GM12864 (cell line): ENCODE measurements around the gene MT1G.

Source experiments
- DNase-seq: peaks from one replicate; pipeline ENCODE4 v3.0.0-alpha.2; 2011; ENCODE audit warnings: low read depth
- H3K4me3 ChIP-seq: 2 replicates; pipeline ENCODE4 v1.5.1; 2011; ENCODE audit warnings: mild to moderate bottlenecking, low read depth, low read length, control low read depth
- TF ChIP-seq, protein P1 (sequence below): IDR thresholded peaks from 2 replicates; pipeline ENCODE4 v1.5.1; 2011; ENCODE audit warnings: low read depth, mild to moderate bottlenecking, moderate library complexity, low read length, control low read depth, inconsistent platforms; ENCODE audit errors: missing control alignments

The MT1G gene

DNA sequence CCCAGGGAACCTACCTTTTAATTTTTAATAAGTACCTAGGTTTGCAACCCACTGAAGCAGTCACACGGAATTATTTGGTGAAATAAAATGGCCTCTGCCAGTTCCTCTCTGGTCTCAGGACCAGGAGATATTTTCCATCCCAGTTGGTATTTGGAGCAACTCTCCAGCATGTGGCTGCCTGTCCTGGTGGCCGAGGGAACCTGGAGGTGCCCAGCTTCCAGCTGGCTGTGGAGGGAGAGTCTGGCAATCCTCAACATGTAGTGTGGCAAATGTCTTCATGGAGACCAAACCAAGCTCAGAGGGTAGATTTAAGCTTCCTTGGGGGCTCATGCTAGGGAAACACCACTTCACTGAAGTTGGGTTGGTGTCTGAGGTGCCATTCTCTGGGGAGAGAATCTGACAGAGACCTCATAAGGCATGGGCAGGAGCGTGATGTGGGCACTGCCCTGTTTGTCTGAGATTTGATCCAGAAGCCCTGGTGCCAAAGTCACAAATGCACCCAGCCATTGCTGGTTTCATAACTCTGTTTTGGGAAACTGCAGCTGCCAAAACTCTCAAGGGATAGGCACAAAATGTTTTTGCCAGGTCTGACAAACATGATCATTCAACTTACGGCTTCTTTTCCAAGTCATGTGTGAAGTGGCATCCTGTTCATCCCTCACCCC, 17.2 kb upstream of the MT1G start:
- no peak overlapping the region for H3K4me3 ChIP-seq
- TF ChIP-seq, protein P1, sequence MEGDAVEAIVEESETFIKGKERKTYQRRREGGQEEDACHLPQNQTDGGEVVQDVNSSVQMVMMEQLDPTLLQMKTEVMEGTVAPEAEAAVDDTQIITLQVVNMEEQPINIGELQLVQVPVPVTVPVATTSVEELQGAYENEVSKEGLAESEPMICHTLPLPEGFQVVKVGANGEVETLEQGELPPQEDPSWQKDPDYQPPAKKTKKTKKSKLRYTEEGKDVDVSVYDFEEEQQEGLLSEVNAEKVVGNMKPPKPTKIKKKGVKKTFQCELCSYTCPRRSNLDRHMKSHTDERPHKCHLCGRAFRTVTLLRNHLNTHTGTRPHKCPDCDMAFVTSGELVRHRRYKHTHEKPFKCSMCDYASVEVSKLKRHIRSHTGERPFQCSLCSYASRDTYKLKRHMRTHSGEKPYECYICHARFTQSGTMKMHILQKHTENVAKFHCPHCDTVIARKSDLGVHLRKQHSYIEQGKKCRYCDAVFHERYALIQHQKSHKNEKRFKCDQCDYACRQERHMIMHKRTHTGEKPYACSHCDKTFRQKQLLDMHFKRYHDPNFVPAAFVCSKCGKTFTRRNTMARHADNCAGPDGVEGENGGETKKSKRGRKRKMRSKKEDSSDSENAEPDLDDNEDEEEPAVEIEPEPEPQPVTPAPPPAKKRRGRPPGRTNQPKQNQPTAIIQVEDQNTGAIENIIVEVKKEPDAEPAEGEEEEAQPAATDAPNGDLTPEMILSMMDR = no peak
- no peak for DNase-seq

DNA sequence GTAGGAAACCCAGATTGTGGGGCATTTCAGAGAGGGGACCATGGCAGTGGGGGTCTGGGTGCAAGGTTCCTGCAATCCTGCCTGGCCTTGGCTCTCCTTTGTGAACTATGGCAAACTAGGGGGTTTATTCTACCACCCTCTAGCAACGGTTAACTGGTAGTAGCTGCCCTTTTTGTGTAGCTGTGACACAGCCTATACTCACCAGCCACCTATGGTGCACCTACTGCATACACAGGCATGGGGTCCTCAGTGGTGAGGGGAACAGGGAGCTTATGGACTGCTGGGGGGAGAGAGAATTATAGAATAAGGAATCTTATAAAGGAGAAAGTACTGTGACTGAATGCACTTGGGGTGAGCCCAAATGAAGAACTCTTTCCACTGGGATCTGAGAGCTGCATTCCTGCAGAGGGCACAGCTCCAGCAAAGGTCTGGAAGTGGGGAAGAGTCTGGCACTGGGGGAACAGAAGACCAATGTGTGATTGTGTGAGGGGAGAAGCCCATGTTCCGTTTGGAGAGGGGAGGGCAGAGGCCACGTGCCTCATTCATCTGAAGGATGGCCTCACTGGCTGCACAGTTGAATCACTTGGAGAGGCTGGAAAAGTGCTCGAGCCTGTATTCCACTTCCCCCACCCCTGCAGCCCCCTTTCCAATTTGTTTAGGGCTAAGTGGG, 16.5 kb upstream of the MT1G start:
- TF ChIP-seq, protein P1 = no peak
- no peak overlapping the region for H3K4me3 ChIP-seq
- DNase-seq = no peak

DNA sequence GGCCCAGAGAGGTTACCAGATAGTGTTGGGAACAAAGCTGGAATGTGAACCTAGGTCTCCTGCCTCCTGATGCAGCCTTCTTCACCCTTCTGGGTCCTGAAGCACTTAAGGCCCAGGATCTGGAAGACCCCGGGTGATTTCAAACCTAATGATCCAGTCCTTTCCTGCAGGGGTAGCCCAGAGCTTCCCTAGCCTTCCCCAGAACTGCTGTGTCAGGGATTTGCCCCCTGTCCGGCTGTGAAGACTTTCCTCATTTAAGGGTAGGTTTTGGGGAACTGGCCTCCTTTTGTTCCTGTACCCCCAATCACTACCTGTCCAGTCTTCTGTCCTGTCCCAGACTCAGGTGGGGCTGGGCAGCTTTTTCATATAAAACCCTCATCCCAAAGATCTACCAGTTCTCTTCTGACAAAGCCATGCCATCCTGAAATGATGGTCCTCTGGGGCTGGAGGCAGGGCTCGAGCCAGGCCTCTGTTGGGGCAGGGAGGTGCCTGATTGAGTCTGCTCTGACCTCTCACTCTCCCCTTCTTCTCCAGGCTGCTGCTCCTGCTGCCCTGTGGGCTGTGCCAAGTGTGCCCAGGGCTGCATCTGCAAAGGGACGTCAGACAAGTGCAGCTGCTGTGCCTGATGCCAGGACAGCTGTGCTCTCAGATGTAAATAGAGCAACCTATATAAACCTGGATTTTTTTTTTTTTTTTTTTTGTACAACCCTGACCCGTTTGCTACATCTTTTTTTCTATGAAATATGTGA, 15.7 kb upstream of the MT1G start:
- DNase-seq = no peak
- no peak overlapping the region; the same call in 1 of the 2 replicates for H3K4me3 ChIP-seq
- TF ChIP-seq, protein P1 = no peak

DNA sequence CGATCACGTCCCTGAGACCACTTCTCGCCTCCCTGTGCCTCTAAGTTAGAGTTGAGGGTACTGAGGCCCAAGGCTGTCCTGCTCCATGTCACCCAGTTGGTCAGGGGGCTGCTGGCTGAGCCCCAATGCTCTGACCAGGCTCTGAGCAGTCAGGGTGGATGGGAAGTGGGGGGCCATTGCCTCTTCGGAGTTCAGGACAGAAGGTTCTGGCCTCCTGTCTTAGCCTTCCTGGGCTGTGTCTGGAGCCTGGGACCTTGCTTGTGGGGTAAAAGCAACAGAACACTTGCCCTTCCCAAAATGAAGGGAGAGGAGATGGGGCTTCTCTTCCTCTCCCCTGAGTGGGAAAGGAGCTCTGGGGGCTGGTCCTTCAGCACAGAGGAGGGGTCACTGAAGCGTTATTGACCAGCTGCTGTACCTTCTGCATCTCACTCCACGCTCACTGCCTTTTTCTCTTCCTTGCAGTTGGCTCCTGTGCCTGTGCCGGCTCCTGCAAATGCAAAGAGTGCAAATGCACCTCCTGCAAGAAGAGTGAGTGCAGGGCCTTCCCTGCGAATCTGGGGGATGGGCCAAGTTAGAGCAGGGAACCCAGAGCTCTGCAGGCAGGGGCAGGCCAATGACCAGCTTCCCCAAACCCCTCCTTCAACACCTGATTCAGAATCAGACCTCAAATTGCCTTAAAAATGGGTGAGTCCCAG, 15.0 kb upstream of the MT1G start:
- no peak for DNase-seq
- TF ChIP-seq, protein P1 = no peak
- H3K4me3 ChIP-seq = peak overlapping the region; percentile 64

DNA sequence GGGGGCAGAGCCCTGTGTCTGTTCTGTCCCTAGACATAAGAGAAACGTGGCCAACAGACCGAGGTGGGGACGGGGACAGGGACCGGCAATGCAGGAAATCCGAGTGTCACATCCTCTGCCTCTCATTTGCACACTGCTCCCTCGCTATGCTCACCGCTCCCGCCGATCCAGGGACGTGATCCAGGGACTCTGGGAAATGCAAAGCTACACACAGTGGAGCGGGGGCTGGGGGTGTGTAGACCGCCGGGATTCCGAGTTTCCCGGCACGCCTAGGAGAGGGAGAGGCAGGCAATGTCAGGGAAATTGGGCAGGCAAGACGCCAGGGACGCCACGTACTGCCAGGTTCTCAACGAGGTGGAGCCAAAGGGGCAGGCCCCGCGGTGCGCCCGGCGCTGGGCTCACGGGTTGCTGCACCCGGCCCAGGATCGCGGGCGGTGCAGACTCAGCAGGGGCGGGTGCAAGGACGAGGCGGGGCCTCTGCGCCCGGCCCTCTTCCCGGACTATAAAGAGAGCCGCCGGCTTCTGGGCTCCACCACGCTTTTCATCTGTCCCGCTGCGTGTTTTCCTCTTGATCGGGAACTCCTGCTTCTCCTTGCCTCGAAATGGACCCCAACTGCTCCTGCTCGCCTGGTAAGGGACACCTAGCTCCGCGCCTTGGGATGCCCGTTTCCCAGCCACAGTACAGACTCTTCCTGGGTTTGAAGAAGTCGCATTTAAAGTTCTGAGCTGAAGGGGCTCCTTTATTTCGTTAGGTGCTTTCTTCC, 14.3 kb upstream of the MT1G start, which contains the start of gene MT1X:
TSS of gene MT1X (plus strand) at position 532 of the 764 bp plus-strand sequence. CDS start at position 603, 71 bp downstream.
- TF ChIP-seq, protein P1 = no peak
- peak within 1 kb of the TSS; percentile 64 for H3K4me3 ChIP-seq
- peak; percentile 61 for DNase-seq

DNA sequence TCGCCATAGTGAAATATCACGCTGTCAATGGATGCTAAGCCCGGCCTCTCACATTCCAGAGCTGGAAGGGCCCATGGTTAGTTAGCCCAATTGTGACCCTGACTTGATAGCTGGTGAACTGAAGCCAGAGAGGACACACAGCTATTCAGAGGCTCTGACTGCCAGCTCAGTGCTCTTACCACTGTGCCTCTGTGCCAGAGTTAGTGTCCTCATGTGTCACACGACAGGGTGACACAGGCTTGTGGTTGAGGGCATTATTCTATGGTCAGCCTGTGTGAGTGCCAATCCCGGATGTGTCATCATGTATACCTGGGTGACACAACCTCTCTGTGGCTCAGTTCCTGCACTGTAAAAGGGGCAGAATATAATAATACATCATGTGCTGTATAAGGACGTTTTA, 12.0 kb upstream of the MT1G start:
- TF ChIP-seq, protein P1 = no peak
- H3K4me3 ChIP-seq = no peak overlapping the region
- DNase-seq = no peak
